HG02571 (cell line): Measurements from ENCODE around the gene RNF13.
"Not testable (repeated sequence)": the region's sequence is repeated elsewhere in the genome, so short reads cannot be mapped to it uniquely, and the experiment has no call there.

Experiments
- ATAC-seq: cut with Tn5 transposase; IDR thresholded peaks from one replicate; pipeline ENCODE4 v1.9.1; 2021; ENCODE audit warnings: mild to moderate bottlenecking, moderate library complexity; ENCODE audit not compliant: unreplicated experiment

Gene RNF13

DNA sequence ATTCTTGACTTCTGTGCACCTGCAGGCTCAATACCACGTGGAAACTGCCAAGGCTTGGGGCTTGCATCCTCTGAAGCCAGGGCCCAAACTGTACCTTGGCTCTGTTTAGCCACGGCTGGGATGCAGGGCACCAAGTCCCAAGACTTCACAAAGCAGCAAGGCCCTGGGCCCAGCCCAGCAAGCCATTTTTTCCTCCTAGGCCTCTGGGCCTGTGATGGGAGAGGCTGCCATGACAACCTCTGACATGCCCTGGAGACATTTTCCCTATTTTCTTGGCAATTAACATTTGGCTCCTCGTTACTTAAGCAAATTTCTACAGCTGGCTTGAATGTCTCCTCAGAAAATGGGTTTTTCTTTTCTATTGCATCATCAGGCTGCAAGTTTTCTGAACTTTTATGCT, 25.5 kb downstream of the RNF13 start:
- not testable (repeated sequence) for ATAC-seq

DNA sequence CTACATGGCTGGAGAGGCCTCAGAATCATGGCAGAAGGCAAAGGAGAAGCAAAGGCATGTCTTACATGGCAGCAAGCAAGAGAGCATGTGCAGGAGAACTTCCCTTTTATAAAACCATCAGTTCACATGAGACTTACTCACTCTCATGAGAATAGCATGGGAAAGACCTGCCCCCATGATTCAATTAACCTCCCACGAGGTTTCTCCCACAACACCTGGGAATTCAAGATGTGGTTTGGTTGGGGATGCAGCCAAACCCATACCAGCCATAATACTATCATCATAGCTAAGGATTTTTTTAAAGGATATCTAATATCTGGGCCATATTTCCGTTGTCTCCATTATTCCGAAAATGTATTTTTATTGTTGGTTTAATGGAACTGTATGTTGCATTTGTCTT, 26.5 kb downstream of the RNF13 start:
- not testable (repeated sequence) for ATAC-seq

GRCh38 chr3:149839896-149840295, 26.9 kb downstream of the RNF13 start:
- ATAC-seq: no peak

DNA sequence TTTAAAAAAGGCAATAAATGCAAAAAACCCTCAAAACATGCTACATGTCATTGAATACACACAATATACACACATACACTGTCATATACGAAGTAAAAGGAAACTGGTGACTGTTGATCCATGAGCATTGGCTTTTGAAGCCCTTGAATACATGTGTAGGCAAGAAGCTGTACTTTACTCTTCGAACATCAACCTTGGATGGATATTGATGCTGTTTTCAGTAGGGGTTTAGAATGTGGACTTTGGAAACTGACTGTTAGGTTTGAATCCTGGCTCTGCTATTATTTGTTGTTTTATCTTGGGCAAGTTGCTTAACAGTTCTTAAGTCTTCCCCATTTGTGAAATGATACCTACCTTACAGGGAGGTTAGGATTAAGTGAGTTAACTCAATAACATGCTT, 30.5 kb downstream of the RNF13 start:
- ATAC-seq: no peak

DNA sequence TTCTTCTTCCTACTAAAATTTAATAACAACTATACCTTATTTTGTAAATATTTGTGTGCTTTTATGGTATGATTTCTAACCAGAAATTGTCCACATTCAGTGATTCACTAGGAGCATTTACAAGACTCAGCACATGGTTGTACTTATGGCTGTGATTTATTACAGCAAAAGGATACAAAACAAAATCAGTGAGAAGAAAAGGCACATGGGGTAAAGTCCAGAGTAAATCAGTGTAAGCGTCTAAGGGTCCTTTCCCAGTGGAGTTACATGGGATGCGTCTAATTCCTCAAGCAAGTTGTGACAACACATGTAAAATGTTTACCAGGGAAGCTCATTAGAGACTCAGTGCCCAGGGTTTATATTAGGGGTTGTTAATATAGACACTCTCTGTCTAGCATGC, 31.1 kb downstream of the RNF13 start:
- no peak for ATAC-seq

DNA sequence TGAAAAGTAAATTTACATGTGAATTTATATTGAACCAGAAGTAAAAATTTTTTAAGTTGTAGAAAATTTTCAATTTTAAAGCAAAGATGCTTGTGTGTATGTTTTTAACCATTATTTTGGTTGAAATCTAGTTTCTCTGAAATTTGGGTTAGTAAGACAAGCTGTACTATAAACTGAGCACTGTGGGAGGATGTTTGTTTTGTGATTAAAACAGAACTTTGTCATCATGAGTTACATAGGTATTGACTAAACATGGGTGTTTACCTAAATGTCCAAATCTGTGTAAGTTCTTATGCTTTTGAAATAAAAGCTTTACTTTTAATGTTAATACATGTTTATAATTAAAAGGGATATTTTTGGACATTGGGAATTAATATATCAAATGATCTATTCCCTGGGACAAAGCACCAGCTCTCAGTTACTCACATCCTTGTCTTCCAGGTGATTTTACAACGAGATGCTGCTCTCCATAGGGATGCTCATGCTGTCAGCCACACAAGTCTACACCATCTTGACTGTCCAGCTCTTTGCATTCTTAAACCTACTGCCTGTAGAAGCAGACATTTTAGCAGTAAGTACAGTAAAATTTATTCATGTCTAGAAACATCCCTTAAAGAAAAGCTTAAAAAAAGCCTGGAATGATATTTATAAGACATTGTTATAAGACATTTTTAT, 32.7 kb downstream of the RNF13 start:
- ATAC-seq: no peak

DNA sequence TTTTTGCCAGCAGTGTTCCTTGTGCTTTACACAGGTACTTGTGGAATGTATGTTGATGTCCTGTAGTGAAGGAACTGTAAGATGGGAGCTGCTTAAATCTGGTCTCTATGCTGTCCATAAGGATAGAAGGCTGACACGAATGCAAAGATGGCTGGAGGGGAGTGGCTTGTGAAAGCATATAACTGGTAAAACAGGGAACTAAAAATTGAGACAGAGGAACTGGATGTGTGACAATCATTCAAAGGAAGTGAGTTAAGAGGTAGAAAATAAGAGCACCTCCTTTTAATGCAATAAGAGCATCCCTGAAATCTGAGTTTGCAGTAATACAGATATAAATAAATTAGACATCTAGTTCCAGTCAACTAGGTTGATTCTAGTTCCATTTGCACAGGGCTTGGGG, 35.2 kb downstream of the RNF13 start:
- ATAC-seq: no peak

DNA sequence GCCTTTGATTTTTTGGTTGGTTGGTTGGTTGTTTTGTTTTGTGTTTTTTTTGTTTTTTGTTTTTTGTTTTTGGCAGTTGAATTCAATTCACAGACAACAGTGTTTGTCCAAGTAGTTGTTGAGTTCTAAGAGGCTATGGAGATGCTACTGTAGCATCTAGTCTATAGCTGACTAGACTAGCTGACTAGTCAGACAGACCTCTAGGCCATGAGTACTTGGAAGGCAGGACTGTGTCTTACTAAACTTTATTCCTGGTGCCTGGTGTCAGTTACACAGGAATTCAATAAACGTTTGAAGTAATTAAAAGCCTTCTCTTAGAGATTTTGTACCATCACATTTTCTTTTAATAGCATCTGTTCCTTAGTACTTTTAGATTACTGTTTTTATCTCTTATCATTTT, 35.7 kb downstream of the RNF13 start:
- no peak for ATAC-seq

- ATAC-seq: no peak
Measured at GRCh38 chr3:149850787-149851584, 38.0 kb downstream of the RNF13 start.

DNA sequence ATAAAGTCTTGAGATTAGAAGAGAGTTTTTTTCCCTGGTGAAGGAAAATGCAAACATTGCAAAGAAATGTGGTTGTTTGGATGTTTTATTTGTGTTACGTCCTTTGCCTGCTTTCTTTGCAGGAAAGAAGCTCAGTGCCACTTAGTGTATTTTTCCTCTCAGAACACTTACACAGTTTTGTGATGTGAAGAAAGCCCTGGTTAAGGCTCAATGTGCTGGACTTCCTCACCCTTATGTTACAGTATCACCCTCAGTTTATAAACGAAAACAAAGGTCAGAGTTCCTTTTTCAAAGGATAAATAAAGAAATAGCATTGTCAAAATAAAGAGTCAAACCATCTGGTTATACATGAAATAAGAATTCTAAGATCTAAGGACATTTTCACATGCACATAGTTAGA, 45.9 kb downstream of the RNF13 start:
- ATAC-seq: no peak

DNA sequence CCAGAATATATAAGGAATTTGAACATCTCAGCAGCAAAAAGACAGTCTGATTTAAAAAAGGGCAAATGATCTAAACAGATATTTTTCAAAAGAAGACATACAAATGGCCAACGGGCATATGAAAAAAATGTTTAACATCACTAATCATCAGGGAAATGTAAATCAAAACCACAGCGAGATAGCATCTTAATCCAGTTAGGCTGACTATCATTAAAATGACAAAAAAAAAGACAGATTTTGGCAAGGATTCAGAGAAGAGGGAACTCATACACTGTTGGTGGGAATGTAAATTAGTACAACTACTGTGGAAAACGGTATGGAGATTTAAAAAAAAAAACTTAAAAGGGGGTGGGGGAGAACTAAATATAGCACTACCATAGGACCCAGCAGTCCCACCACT, 47.9 kb downstream of the RNF13 start:
- ATAC-seq: no peak

DNA sequence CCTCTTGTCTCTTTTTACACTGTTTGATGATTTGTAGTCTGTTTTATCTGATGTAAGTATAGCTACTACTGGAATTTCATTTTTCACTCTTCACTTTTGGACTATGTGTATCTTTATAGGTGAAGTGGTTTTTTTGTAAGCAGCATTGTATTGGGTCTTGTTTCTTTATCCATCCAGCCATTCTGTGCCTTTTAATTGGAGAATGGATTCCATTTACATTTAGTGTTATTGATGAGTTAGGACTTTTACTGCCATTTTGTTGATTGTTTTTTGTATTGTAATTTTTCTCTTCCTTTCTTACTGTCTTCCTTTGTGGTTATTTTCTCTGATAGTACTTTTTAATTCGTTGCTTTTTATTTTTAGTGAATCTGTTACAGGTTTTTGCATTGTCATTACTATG, 54.5 kb downstream of the RNF13 start:
- no peak for ATAC-seq

GRCh38 chr3:149871855-149872254, 58.8 kb downstream of the RNF13 start:
- no peak for ATAC-seq

- no peak for ATAC-seq
Measured at GRCh38 chr3:149872589-149872988, 59.6 kb downstream of the RNF13 start.

- ATAC-seq: no peak
Measured at GRCh38 chr3:149877668-149878067, 64.7 kb downstream of the RNF13 start.

DNA sequence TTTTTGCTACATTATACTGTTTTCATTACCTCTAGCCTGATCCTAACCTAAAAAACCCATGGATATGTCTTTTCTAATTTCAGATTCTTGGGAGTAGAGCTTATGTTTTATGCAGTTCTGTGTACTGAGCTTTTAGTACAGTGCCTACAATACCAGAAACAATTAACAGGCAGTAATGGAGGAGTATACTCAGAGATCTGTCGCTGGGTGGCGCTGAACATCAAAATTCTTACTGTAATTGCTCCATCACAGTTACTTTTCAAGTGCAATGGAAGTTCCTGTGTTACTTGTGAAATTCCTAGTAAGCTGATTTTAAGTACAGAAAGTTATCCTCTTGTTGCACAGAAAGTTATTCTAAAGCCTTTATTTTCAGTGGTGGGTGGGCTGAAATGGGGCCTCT, 66.9 kb downstream of the RNF13 start:
- no peak for ATAC-seq

DNA sequence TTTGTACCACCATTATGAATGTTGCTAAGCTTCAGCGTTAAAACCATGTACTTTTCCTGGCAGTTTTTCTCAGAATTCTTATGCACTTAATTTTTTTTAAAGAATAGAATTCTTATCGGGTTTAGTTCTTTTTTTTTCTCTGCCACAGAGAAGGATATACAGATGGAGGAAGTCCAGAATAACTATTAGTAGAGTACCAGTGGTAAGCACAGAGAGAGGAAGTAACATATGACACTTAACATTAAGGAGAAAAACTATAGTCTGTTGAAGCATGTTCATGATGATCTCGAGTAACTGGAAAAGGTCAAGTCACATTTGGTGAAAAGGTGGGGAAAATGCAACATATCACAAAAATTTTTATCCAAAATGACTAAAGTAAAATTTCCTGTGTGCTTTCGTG, 68.9 kb downstream of the RNF13 start:
- ATAC-seq: no peak

DNA sequence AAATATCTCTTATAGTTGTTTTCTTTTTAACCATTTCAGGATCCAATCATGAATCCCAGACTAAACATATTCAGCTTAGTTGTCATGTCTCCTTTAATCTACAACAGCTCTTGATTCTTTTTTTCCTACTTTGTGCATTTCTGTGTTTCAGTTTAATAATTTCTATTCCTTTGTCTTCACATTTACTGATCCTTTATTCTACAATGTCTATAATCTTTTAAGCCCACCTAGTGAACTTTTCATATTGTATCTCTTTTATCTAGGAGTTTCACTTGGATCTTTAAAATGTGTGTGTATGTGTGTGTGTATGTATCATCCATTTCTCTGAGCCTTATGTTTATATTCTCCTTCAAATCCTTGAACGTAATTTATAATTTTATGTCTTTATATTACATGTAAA, 70.1 kb downstream of the RNF13 start:
- no peak for ATAC-seq

DNA sequence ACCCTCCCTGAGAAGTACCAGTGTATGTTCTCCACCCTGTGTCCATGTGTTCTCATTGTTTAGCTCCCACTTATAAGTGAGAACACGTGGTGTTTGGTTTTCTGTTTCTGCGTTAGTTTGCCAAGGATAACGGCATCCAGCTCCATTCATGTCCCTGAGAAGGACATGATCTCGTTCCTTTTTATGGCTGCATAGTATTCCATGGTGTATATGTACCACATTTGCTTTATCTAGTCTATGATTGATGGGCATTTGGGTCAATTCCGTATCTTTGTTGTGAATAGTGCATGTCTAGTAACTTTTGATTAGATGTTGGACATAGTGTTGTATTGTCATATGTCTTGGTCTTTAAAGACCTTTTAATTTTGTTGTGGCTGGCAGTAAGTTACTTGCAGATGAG, 70.8 kb downstream of the RNF13 start:
- ATAC-seq: not testable (repeated sequence)

DNA sequence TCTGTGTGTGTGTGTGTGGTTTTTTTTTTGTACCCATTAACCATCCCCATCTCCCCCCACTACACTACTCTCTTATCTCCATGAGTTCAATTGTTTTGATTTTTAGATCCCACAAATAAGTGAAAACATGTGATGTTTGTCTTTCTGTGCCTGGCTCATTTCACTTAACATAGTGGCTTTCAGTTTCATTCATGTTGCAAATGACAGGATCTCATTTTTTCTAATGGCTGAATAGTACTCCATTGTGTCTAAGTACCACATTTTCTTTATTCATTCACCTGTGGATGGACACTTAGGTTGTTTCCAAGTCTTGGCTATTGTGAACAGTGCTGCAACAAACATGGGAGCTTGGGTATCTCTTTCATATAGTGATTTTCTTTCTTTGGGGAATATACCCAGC, 71.8 kb downstream of the RNF13 start:
- ATAC-seq: not testable (repeated sequence)

- no peak for ATAC-seq
Measured at GRCh38 chr3:149886957-149887356, 73.9 kb downstream of the RNF13 start.

GRCh38 chr3:149891621-149892020, 78.6 kb downstream of the RNF13 start:
- no peak for ATAC-seq

DNA sequence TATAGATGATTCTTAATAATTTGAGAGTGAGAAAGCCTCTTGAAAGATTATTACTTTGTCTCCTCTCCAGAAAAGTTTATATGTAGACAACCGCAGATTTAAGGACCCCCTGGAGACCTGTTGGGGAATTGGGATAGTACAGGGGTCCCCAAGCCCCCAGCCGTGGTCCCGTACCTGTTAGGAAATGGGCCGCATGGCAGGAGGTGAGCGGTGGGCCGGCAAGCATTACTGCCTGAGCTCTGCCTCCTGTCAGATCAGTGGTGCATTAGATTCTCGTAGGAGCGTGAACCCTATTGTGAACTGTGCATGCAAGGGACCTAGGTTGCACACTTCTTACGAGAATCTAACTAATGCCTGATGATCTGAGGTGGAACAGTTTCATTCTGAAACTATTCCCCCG, 79.4 kb downstream of the RNF13 start:
- ATAC-seq: no peak
